Right lobe of liver (tissue), 4 donors: ENCODE data around the gene CTSO.

Experiments
- CTCF ChIP-seq, 4 donors: fragments of 200-600 bp in 3 of 4; fragments of 450-650 bp in 1 of 4; IDR thresholded peaks; one replicate each; pipeline versions ENCODE4 v1.5.1 to v1.8.0; 2016 to 2022; ENCODE audit warnings: antibody characterized with exemption in 4 of 4, mild to moderate bottlenecking in 2 of 4
- POLR2A ChIP-seq: fragments of 450-650 bp; IDR thresholded peaks from one replicate; pipeline ENCODE4 v1.6.1; 2017; ENCODE audit warnings: antibody characterized with exemption, mild to moderate bottlenecking
- donor health status: DM: no; HTN: no; CAD: no.
- donor health status: DM: no; HTN: no; CAD: no.
- donor health status: DM: no; HTN: yes; CAD: no.

GRCh38 chr4:155909615-155910226 lies 43.9 kb downstream of the CTSO start:
- no peak for TF ChIP-seq CTCF (IDR thresholded peaks at IDR 0.05)
- no peak for TF ChIP-seq POLR2A
